ENCODE measurements around the gene RCL1. TPM values are rescaled to one million over a fixed set of nuclear protein-coding genes. Genes with fewer than 3 reads are reported as not detected.

RCL1 gene
- total and polyA plus RNA-seq, 2 donors (not counting 1 experiment from before 2014, with no cell fraction given), result 10.5 to 21.7 TPM

DNA sequence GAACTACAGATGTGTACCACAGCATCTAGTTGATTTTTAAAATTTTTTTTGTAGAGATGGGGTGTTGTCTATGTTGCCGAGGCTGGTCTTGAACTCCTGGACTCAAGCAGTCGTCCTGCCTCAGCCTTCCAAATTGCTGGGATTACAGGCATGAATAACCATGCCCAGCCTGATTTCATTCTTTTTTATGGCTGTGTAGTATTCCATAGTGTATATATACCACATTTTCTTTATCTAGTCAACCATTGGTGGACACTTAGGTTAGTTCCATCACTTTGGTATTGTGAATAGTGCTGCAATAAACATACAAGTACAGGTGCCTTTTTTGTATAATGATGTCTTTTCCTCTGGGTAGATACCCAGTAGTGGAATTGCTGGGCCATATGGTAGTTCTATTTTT is 3.8 kb downstream of the RCL1 start:
- Histone ChIP-seq H3K9me3 (ENCODE audit: control extremely low read depth in 1 of 3, control insufficient read depth in 2 of 3, insufficient read depth in 1 of 3, low read length in 2 of 3) (peaks cover 0 to 3% (median 0%) of the 10 kb centered on the region in 3 donors), H3K36me3 (replicated peaks in 1 of 2; ENCODE audit: control extremely low read depth in 1 of 2, control insufficient read depth in 1 of 2, extremely low read depth in 1 of 2, insufficient read depth in 2 of 2, low read length in 1 of 2) (no peaks in the 10 kb centered on the region), H3K27me3 (replicated peaks in 1 of 4; ENCODE audit: control extremely low read depth in 1 of 4, control insufficient read depth in 3 of 4, insufficient read depth in 4 of 4, low read length in 3 of 4) (no peaks in the 10 kb centered on the region), H4K20me1 (ENCODE audit: control insufficient read depth, insufficient read depth, low read length, poor library complexity, severe bottlenecking) (peaks cover 41% of the 10 kb centered on the region), H3K4me1 (ENCODE audit: control insufficient read depth in 2 of 2, insufficient read depth in 2 of 2, low read length in 2 of 2) (peaks cover 36 to 39% of the 10 kb centered on the region in 2 donors), H2AFZ (ENCODE audit: insufficient read depth, low read depth, low read length, poor library complexity, severe bottlenecking) (no peak overlapping the region), H3K79me2 (ENCODE audit: control insufficient read depth, insufficient read depth, low read length) (peaks cover 85% of the 10 kb centered on the region), H3K27ac (ENCODE audit: low read length in 2 of 2) (no peak overlapping the region), H3K4me2 (replicated peaks; ENCODE audit: low read depth, low read length, poor library complexity, severe bottlenecking) (no peak overlapping the region), H3K4me3 (ENCODE audit: control extremely low read depth in 1 of 5, extremely low read depth in 1 of 5, insufficient read depth in 1 of 5, low read depth in 2 of 5, low read length in 4 of 5) (no peak overlapping the region), H3K9ac (ENCODE audit: low read length) (no peak overlapping the region)
- Mint-ChIP-seq H3K4me3 (no peak overlapping the region), H3K4me1 (peaks cover 56% of the 10 kb centered on the region), H3K27me3 (no peaks in the 10 kb centered on the region), H3K27ac (no peak overlapping the region), H3K9me3 (ENCODE audit: insufficient read depth) (no peaks in the 10 kb centered on the region)
- POLR2A ChIA-PET, result no interaction called here
- CTCF ChIA-PET, result interaction anchor here (0.7 to 2.4 kb wide), 7 partner anchors 10 to 191 kb away, joined by 3 to 13 read pairs (median 3); no protein-coding TSS in a partner anchor
- no CpG with 5 or more reads among the region's 2 CpGs for WGBS (ENCODE audit: insufficient coverage)
- DNase-seq (no peak), ATAC-seq (ENCODE audit: low read depth) (no peak)
- intact Hi-C loops (cut with micrococcal nuclease), result loop anchor here (2.0 kb wide), 1 partner anchor 18 kb away; no protein-coding TSS in a partner anchor
- TF ChIP-seq, protein P1, sequence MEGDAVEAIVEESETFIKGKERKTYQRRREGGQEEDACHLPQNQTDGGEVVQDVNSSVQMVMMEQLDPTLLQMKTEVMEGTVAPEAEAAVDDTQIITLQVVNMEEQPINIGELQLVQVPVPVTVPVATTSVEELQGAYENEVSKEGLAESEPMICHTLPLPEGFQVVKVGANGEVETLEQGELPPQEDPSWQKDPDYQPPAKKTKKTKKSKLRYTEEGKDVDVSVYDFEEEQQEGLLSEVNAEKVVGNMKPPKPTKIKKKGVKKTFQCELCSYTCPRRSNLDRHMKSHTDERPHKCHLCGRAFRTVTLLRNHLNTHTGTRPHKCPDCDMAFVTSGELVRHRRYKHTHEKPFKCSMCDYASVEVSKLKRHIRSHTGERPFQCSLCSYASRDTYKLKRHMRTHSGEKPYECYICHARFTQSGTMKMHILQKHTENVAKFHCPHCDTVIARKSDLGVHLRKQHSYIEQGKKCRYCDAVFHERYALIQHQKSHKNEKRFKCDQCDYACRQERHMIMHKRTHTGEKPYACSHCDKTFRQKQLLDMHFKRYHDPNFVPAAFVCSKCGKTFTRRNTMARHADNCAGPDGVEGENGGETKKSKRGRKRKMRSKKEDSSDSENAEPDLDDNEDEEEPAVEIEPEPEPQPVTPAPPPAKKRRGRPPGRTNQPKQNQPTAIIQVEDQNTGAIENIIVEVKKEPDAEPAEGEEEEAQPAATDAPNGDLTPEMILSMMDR (IDR thresholded peaks at IDR 0.05), result no peak
- no peak for TF ChIP-seq EZH2 (IDR thresholded peaks at IDR 0.05; ENCODE audit: borderline replicate concordance, insufficient read depth, low read depth, low read length, poor library complexity, severe bottlenecking)

DNA sequence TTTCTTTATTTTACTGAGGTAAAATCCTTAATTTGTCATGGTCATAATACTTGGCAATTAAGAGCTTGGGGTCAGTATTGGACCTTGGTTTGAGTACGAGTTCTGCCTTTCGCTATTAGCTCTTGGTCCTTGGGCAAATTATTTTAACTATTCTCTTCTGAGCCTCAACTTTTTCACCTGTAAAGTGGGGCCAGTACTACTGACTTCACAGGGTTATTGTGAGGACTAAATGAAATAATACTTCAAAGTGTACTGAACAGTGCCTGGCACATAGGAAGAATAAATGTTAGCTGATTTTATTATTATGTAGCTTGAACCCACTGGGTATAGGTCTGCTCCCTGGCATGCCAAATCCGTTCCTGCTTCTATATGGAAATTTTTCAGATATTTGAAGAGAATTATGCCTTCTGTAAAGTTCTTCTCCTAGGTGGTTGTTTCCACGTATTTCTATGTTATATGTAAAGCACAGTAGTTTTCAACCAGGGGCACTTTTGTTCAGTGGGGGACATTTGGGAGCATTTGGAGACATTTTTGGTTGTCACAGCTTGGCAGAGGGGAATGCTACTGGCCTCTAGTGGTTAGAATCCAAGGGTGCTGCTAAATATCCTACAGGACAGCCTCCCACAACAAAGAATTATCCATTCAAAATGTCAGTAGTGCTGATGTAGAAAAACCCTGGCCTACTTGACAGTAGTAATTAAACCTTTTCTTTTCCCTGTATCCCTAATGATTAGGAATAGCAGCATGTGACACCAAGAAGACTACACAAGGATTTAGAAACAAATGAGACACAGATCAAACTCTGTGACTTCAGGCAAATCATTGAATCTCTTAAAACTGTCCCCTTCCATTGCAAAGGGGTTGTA is 4.5 kb downstream of the RCL1 start:
- TF ChIP-seq, protein P1 (IDR thresholded peaks at IDR 0.05), result peak; percentile 64
- TF ChIP-seq EZH2 (IDR thresholded peaks at IDR 0.05; ENCODE audit: borderline replicate concordance, insufficient read depth, low read depth, low read length, poor library complexity, severe bottlenecking), result no peak
- Histone ChIP-seq H3K36me3 (replicated peaks in 1 of 2; ENCODE audit: control extremely low read depth in 1 of 2, control insufficient read depth in 1 of 2, extremely low read depth in 1 of 2, insufficient read depth in 2 of 2, low read length in 1 of 2) (no peaks in the 10 kb centered on the region), H2AFZ (ENCODE audit: insufficient read depth, low read depth, low read length, poor library complexity, severe bottlenecking) (no peak overlapping the region), H3K4me1 (ENCODE audit: control insufficient read depth in 2 of 2, insufficient read depth in 2 of 2, low read length in 2 of 2) (peaks cover 32 to 34% of the 10 kb centered on the region in 2 donors), H3K4me2 (replicated peaks; ENCODE audit: low read depth, low read length, poor library complexity, severe bottlenecking) (peak overlapping the region; percentile 59), H3K4me3 (ENCODE audit: control extremely low read depth in 1 of 5, extremely low read depth in 1 of 5, insufficient read depth in 1 of 5, low read depth in 2 of 5, low read length in 4 of 5) (no peak overlapping the region), H3K9ac (ENCODE audit: low read length) (peak overlapping the region; percentile 30), H3K9me3 (ENCODE audit: control extremely low read depth in 1 of 3, control insufficient read depth in 2 of 3, insufficient read depth in 1 of 3, low read length in 2 of 3) (peaks cover 0 to 3% (median 0%) of the 10 kb centered on the region in 3 donors), H3K79me2 (ENCODE audit: control insufficient read depth, insufficient read depth, low read length) (peaks cover 92% of the 10 kb centered on the region), H4K20me1 (ENCODE audit: control insufficient read depth, insufficient read depth, low read length, poor library complexity, severe bottlenecking) (peaks cover 48% of the 10 kb centered on the region), H3K27ac (ENCODE audit: low read length in 2 of 2) (peak overlapping the region in 1 of 2 donors; percentile 76), H3K27me3 (replicated peaks in 1 of 4; ENCODE audit: control extremely low read depth in 1 of 4, control insufficient read depth in 3 of 4, insufficient read depth in 4 of 4, low read length in 3 of 4) (no peaks in the 10 kb centered on the region)
- POLR2A ChIA-PET, result no interaction called here
- Mint-ChIP-seq H3K9me3 (ENCODE audit: insufficient read depth) (no peaks in the 10 kb centered on the region), H3K4me1 (peaks cover 50% of the 10 kb centered on the region), H3K4me3 (peak overlapping the region; percentile 40), H3K27me3 (no peaks in the 10 kb centered on the region), H3K27ac (peak overlapping the region; percentile 80)
- ATAC-seq (ENCODE audit: low read depth) (no peak), DNase-seq (peak; percentile 47)
- intact Hi-C loops (cut with micrococcal nuclease), result loop anchor here (1.0 to 2.0 kb wide), 2 partner anchors 18 to 35 kb away; no protein-coding TSS in a partner anchor
- 100% methylated on average over 2 of the region's 4 CpGs for WGBS (ENCODE audit: insufficient coverage)
- CTCF ChIA-PET, result interaction anchor here (0.7 to 2.4 kb wide), 8 partner anchors 9 to 191 kb away, joined by 3 to 13 read pairs (median 4); no protein-coding TSS in a partner anchor

Measured in B cell (primary cell).